Osteoblast (primary cell): ENCODE results near the gene AHSP. TPM values are rescaled to one million over a fixed set of nuclear protein-coding genes. Genes with fewer than 3 reads are reported as not detected.
"Not testable (repeated sequence)": the region's sequence is repeated elsewhere in the genome, so short reads cannot be mapped to it uniquely, and the experiment has no call there.

Source experiments
- DNase-seq: peaks from one replicate; pipeline ENCODE4 v3.0.0; 2011; ENCODE audit warnings: low spot score, mixed read lengths; ENCODE audit not compliant: insufficient read length; ENCODE audit errors: missing footprints
- H2AFZ ChIP-seq: 2 replicates; pipeline ENCODE4 v1.6.0; 2011; ENCODE audit warnings: mild to moderate bottlenecking, low read length
- H3K27ac ChIP-seq: 2 replicates; pipeline ENCODE4 v1.5.1; 2011; ENCODE audit warnings: mild to moderate bottlenecking, low read depth, low read length, moderate library complexity
- H3K27me3 ChIP-seq: 2 replicates; pipeline ENCODE4 v1.6.0; 2012; ENCODE audit warnings: mild to moderate bottlenecking, control low read depth, inconsistent platforms, low read length, moderate library complexity; ENCODE audit not compliant: insufficient read depth
- H3K36me3 ChIP-seq: 2 replicates; pipeline ENCODE4 v1.5.1; 2011; ENCODE audit warnings: mild to moderate bottlenecking, low read length, control low read depth, moderate library complexity; ENCODE audit not compliant: insufficient read depth
- H3K4me1 ChIP-seq: 2 replicates; pipeline ENCODE4 v1.5.1; 2011; ENCODE audit warnings: mild to moderate bottlenecking, low read length, control low read depth, moderate library complexity; ENCODE audit not compliant: insufficient read depth
- H3K4me2 ChIP-seq: 2 replicates; pipeline ENCODE4 v1.6.0; 2011; ENCODE audit warnings: mild to moderate bottlenecking, low read length; ENCODE audit not compliant: insufficient read depth
- H3K4me3 ChIP-seq: fragments of 200-600 bp; sonication (generic); 3 replicates; pipeline ENCODE4 v1.5.1; 2012; ENCODE audit warnings: mild to moderate bottlenecking, low read length, inconsistent platforms; ENCODE audit not compliant: insufficient read depth
- H3K79me2 ChIP-seq: 2 replicates; pipeline ENCODE4 v1.6.0; 2012; ENCODE audit warnings: mild to moderate bottlenecking, low read length, control low read depth, inconsistent platforms; ENCODE audit not compliant: insufficient read depth
- H3K9me3 ChIP-seq: 2 replicates; pipeline ENCODE4 v1.5.1; 2011; ENCODE audit warnings: low read depth, low read length, control low read depth
- H4K20me1 ChIP-seq: 2 replicates; pipeline ENCODE4 v1.6.0; 2012; ENCODE audit warnings: mild to moderate bottlenecking, low read length, control low read depth; ENCODE audit not compliant: insufficient read depth
- CTCF ChIP-seq: IDR thresholded peaks from 2 replicates; pipeline ENCODE4 v1.5.1; 2011; ENCODE audit warnings: mild to moderate bottlenecking, low read depth, low read length, moderate library complexity; ENCODE audit errors: extremely low read depth
- total RNA-seq: library from RNA; depleted of rRNA; stranded (reverse); fragments of >200 nt; gene quantifications from 2 replicates; pipeline ENCODE4 v1.2.3, GENCODE V29; 2012

The AHSP gene
- total RNA-seq, 1 donor = not detected

- H3K27ac ChIP-seq = no peak overlapping the region
- H3K27me3 ChIP-seq = peaks cover 5% of the 10 kb centered on the region
- H4K20me1 ChIP-seq = no peaks in the 10 kb centered on the region
- H3K36me3 ChIP-seq = no peaks in the 10 kb centered on the region
- no peaks in the 10 kb centered on the region for H3K4me1 ChIP-seq
- no peak for TF ChIP-seq CTCF
- no peak overlapping the region for H3K4me3 ChIP-seq
- H3K4me2 ChIP-seq = peak overlapping the region; percentile 39
- H2AFZ ChIP-seq = no peak overlapping the region
- H3K9me3 ChIP-seq = no peaks in the 10 kb centered on the region
- H3K79me2 ChIP-seq = no peaks in the 10 kb centered on the region
- peak; percentile 54 for DNase-seq
These were observed 9.9 kb downstream of the AHSP start for GRCh38 chr16:31537362-31538242.

GRCh38 chr16:31538243-31538598, 10.5 kb downstream of the AHSP start:
- not testable (repeated sequence) for H3K27me3 ChIP-seq, H4K20me1 ChIP-seq, H3K36me3 ChIP-seq, H3K4me2 ChIP-seq, H3K79me2 ChIP-seq, H2AFZ ChIP-seq, DNase-seq, H3K4me3 ChIP-seq, H3K9me3 ChIP-seq, H3K27ac ChIP-seq, H3K4me1 ChIP-seq

GRCh38 chr16:31539762-31540161, 12.1 kb downstream of the AHSP start:
- H3K9me3 ChIP-seq, DNase-seq, H3K4me1 ChIP-seq, H4K20me1 ChIP-seq, H3K27ac ChIP-seq, H3K27me3 ChIP-seq, H3K4me3 ChIP-seq, H3K4me2 ChIP-seq, H3K36me3 ChIP-seq, H2AFZ ChIP-seq, H3K79me2 ChIP-seq: not testable (repeated sequence)

GRCh38 chr16:31542763-31543162, 15.1 kb downstream of the AHSP start:
- no peak for DNase-seq
- Histone ChIP-seq H3K4me1 (no peaks in the 10 kb centered on the region), H3K4me3 (no peak overlapping the region), H2AFZ (no peak overlapping the region), H3K79me2 (no peaks in the 10 kb centered on the region), H3K4me2 (no peak overlapping the region), H4K20me1 (no peaks in the 10 kb centered on the region), H3K27ac (no peak overlapping the region), H3K36me3 (no peaks in the 10 kb centered on the region), H3K9me3 (no peaks in the 10 kb centered on the region), H3K27me3 (peaks cover 1% of the 10 kb centered on the region)
- TF ChIP-seq CTCF = no peak
